Testis (tissue), 2 donors: ENCODE measurements around the gene BACH2.

ENCODE experiments used
- CTCF ChIP-seq, 3 experiments: fragments of 450-650 bp in 2 of 3; fragments of 200-600 bp in 1 of 3; sonication (generic) in 1 of 3; IDR thresholded peaks; one replicate each; pipeline ENCODE4 v1.5.1; 2016 to 2019; ENCODE audit warnings: antibody characterized with exemption in 3 of 3, mild to moderate bottlenecking in 2 of 3, moderate library complexity in 1 of 3
- POLR2A ChIP-seq: fragments of 450-650 bp; IDR thresholded peaks from one replicate; pipeline ENCODE4 v1.6.1; 2017; ENCODE audit warnings: antibody characterized with exemption, mild to moderate bottlenecking, moderate library complexity

GRCh38 chr6:89972025-89972381 lies 324.6 kb downstream of the BACH2 start:
- no peak for TF ChIP-seq POLR2A
- TF ChIP-seq CTCF (IDR thresholded peaks at IDR 0.05), result no peak
